Measurements from ENCODE around the gene CCDC51.
"Not testable (repeated sequence)": the region's sequence is repeated elsewhere in the genome, so short reads cannot be mapped to it uniquely, and the experiment has no call there.

The CCDC51 gene

GRCh38 chr3:48465531-48466378 lies 25.8 kb upstream of the CCDC51 start:
- H3K4me3 ChIP-seq (ENCODE audit: control insufficient read depth, low read depth, low read length), result peak overlapping the region; percentile 46
- DNase-seq (ENCODE audit: low read depth), result peak; percentile 100
- peak; percentile 76 for TF ChIP-seq CTCF (IDR thresholded peaks at IDR 0.05; ENCODE audit: control insufficient read depth, insufficient read depth, low read depth, low read length, missing control alignments)

GRCh38 chr3:48465237-48465530 lies 25.3 kb upstream of the CCDC51 start:
- no peak for DNase-seq (ENCODE audit: low read depth)
- no peak overlapping the region for H3K4me3 ChIP-seq (ENCODE audit: control insufficient read depth, low read depth, low read length)
- TF ChIP-seq CTCF (IDR thresholded peaks at IDR 0.05; ENCODE audit: control insufficient read depth, insufficient read depth, low read depth, low read length, missing control alignments), result no peak

- no peak overlapping the region for H3K4me3 ChIP-seq (ENCODE audit: control insufficient read depth, low read depth, low read length)
- TF ChIP-seq CTCF (IDR thresholded peaks at IDR 0.05; ENCODE audit: control insufficient read depth, insufficient read depth, low read depth, low read length, missing control alignments), result no peak
- no peak for DNase-seq (ENCODE audit: low read depth)
Measured at GRCh38 chr3:48464713-48465221, 24.8 kb upstream of the CCDC51 start.

- no peak for DNase-seq (ENCODE audit: low read depth)
- no peak overlapping the region for H3K4me3 ChIP-seq (ENCODE audit: control insufficient read depth, low read depth, low read length)
- no peak for TF ChIP-seq CTCF (IDR thresholded peaks at IDR 0.05; ENCODE audit: control insufficient read depth, insufficient read depth, low read depth, low read length, missing control alignments)
Measured at GRCh38 chr3:48463703-48464102, 23.8 kb upstream of the CCDC51 start.

- DNase-seq (ENCODE audit: low read depth); H3K4me3 ChIP-seq (ENCODE audit: control insufficient read depth, low read depth, low read length): not testable (repeated sequence)
Measured at GRCh38 chr3:48461767-48462166, 21.8 kb upstream of the CCDC51 start.

- DNase-seq (ENCODE audit: low read depth), result no peak
- H3K4me3 ChIP-seq (ENCODE audit: control insufficient read depth, low read depth, low read length), result no peak overlapping the region
- TF ChIP-seq CTCF (IDR thresholded peaks at IDR 0.05; ENCODE audit: control insufficient read depth, insufficient read depth, low read depth, low read length, missing control alignments), result no peak
Measured at GRCh38 chr3:48460517-48460902, 20.6 kb upstream of the CCDC51 start.

GRCh38 chr3:48459773-48460516 lies 20.0 kb upstream of the CCDC51 start:
- no peak for DNase-seq (ENCODE audit: low read depth)
- TF ChIP-seq CTCF (IDR thresholded peaks at IDR 0.05; ENCODE audit: control insufficient read depth, insufficient read depth, low read depth, low read length, missing control alignments), result no peak
- no peak overlapping the region for H3K4me3 ChIP-seq (ENCODE audit: control insufficient read depth, low read depth, low read length)
